ENCODE data around the gene MTMR3.
"Not testable (repeated sequence)": the region's sequence is repeated elsewhere in the genome, so short reads cannot be mapped to it uniquely, and the experiment has no call there.

The MTMR3 gene

DNA sequence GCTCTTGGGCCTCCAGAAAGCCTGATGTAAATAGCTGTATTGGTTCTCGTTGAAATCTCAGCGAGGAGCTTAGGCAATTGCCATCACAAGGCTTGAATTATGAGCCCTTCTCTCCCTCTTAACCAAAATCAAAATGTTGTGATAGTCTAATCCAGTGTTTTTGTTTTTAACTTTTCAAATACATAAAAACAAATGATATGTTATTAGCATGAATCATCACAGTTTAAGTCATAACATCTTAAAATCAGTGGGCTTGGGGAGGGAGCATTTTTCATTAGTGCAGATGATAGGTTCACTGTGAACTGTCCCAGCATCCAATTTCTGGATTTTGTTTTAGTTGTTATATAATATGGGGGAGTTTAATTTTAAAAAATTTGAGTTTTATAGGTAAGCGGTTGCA is 148.4 kb downstream of the MTMR3 start:
- no peak for DNase-seq

DNA sequence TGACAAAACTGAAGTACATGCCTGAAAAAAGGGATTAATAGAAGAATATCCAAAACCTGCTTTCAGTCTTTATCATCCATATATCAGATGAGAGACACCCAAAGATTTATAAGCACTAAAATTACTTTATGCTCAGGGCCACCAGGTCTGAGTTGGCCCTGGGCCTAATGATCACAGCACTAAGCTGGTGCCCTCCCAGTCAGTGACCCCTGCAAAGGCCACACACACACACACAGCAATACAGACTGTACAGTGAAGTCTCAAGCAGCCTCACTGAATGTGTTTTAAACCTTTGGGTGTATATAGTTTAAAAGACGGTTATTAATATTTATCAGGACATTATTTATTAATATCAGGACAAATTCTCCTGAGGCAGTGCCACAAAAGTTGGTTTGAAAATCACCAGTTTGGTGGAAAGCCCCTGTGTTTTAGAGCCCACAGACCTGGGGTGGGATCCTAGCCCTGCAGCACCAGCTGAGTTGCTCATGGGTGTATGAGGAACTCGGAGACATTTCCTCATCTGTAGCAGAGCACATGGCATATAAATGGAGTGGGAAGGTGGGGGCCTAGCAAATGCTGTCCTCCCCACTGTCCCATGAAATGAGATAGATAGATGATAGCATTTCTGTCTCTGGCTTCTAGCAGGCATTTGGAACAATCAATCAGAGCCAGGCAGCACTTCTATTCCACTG is 148.9 kb downstream of the MTMR3 start:
- no peak for DNase-seq

DNA sequence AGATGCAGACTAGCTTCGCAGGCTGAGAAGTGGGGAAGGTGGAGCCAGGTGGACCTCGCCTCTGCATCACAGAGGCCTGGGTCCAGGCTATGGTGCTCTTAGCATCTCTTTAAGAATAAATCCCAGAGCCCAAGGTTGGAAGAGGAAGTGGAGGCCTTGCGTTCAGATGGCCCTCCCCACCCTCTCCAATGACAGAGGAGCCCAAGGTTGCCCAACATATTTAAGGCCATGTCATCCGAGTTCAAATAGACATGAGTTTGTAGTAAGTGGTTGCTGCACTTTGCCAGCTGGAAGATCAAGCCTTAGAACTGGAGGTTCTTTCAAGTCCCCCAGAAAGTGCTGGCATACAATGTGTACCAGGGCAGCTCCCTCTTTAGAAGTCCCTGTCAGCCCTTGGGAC is 150.2 kb downstream of the MTMR3 start:
- DNase-seq, result no peak

DNA sequence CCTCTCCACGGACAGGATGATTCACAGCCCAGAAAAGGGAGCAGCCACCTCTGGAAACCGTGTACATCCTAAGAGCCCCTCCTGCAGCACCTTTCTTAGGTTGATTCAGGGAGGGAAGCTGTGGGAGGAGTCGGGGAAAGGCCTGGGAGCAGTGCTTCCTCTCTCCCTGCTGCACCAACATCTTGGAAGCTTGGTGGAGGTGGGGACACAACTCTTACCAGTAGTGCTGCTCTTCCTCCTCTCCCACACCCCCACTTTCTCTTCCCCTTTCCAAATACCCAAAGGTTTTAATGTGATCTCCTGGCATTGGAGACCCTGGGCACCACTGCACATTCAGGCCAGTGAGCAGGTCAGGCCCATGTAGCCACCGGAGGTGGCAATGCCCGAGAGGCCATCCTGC is 150.9 kb downstream of the MTMR3 start:
- no peak for DNase-seq

GRCh38 chr22:30036656-30037055 is 153.7 kb downstream of the MTMR3 start:
- no peak for DNase-seq

DNA sequence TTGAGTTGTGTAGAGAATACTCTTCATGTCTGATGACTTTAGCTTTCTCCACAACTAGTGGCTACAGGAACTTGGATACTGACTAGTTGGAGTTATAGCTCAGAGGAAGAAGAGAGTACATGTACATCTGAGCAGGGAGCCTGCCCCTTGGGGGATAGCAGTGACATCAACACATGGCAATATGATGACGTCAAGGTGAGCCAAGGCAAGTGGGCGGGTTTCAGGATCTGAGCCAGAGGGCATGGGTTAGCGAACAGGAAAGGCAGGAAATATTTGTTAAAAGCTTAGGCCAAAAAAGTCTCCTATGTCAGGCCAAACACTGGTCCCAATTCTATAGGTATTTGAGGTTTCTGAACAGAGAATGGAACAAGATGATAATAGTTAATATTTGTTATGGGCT is 155.2 kb downstream of the MTMR3 start:
- DNase-seq, result no peak

- no peak for DNase-seq
Observed at GRCh38 chr22:30040499-30041260, 157.7 kb downstream of the MTMR3 start.

DNA sequence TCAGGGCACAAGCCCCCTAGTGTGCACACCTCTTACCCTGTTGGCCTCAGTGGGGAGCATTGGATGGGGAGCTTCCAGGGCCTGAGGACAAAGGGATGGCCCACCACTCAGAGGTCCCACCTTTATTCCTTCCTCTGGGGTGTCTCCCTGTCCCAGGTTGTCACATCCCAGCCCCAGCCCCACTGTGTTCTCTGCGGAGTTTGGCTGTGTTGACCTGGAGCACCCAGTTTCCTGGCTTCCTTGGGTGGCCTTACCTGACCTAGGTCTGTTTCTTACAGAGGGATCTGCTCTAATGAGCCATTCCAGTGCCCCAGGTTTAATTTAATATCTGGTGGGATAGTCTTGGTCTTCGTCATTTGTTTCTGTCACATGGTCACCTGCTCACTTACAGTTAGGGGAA is 158.5 kb downstream of the MTMR3 start:
- no peak for DNase-seq

- DNase-seq, result no peak
Observed at GRCh38 chr22:30041881-30042280, 158.9 kb downstream of the MTMR3 start.

GRCh38 chr22:30043161-30043560 is 160.2 kb downstream of the MTMR3 start:
- no peak for DNase-seq

DNA sequence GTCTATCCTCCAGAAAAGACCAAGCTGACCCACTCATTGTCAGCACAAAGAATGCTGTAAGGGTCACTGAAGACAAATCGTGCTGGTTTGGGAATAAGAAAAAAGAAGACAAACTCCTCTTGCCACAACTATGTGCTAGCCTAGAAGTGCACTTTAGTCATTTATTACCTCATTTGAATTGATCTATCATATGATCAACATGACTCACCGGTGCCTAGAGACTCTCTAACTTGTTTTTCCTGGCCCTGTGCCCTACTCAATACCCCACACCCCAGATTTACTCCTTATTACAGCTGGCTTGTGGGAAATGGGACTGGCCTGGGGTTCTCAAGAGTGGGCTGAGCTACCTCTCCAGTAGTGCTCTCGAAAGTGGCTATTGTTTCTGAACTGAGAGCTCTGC is 161.4 kb downstream of the MTMR3 start:
- DNase-seq, result no peak

GRCh38 chr22:30044881-30045493 is 162.0 kb downstream of the MTMR3 start:
- no peak for DNase-seq

- DNase-seq, result no peak
Observed at GRCh38 chr22:30045494-30045887, 162.5 kb downstream of the MTMR3 start.

GRCh38 chr22:30045901-30046715 is 163.1 kb downstream of the MTMR3 start:
- DNase-seq, result no peak

GRCh38 chr22:30046716-30047363 is 163.9 kb downstream of the MTMR3 start:
- no peak for DNase-seq

- no peak for DNase-seq
Observed at GRCh38 chr22:30047364-30047738, 164.4 kb downstream of the MTMR3 start.

- DNase-seq, result peak; percentile 67
Observed at GRCh38 chr22:30048681-30049080, 165.7 kb downstream of the MTMR3 start.

DNA sequence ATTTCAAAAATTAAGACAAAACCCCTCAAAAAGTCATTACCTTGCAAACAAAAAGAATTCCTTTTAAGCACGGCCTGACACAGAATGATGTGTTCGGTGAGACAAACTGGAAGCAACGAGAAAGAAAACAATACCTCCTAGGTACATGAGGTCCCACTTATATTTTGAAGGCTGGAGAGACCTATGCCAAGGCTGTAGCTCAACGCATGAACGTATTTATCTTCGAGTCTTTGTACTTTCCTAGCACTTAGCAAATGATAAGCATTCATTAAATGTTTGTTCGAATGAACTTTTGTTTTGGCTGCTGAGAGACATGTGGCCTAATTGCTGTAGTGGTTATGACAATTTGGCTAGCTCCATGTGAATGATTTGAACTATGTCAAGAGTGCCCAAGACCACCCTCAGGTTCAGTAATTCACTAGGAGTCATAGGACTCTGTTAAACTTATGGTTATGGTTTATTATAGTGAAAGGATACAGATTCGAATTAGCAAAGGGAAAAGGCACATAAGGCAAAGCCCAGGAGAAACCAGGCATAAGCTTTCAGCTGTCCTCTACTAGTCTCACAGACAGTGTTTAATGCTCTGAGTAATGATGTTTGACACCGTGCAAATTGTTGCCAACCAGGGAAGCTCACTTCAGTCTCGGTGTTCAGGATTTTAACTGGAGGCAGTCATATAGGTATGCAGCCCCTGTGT is 171.2 kb downstream of the MTMR3 start:
- DNase-seq, result no peak

DNA sequence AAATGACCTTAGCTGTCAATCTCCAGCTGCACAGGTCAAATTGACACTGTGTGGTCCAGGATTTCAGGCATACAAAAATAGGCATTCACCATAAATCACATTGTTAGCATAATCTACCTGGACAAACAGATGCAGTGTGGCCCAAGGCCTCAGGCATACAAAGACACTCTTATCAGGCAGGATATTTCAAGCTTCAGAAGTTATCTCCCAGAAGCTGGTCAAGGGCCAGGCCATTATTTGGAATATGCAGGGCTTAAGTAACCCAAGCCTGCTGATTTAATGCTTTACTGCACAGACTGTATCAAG is 171.7 kb downstream of the MTMR3 start:
- no peak for DNase-seq

DNA sequence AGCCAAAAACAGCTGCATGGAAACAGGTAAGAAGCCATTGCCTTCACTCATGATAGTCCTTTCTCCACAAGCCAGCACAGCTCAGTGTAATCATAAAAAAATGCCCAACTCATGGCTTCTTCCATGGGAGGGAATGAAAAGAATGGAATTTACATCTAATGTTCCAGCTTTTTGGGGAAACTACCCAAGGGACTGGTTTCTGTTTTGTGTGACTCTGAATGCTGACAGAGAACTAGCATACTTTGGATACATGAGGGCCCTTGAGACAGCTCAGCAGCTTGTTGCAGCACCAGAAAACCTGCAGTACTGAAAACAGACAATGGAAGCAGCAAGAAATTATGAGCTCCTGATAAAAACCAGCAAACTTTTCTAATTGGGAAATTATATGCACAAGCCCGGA is 173.0 kb downstream of the MTMR3 start:
- DNase-seq, result no peak

DNA sequence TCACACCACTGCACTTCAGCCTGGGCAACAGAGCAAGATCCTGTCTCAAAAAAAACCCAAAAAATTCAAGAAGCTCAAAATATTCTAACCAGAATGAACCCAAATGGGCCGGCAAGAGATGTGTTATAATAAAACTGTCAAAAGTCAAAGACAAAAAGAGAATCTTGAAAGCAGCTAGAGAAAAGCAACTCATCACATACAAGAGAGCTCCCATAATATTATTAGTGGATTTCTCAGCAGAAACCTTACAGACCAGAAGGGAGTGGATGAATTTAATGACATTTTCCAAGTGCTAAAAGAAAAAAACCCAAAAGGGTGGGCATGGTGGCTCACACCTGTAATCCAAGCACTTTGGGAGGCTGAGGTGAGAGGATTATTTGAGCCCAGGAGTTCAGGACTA is 174.4 kb downstream of the MTMR3 start:
- no peak for DNase-seq

GRCh38 chr22:30059346-30060020 is 176.5 kb downstream of the MTMR3 start:
- DNase-seq, result not testable (repeated sequence)

Measured in NCI-H2227 treated with DMSO at 0.1 percent for 48 hours (cell line).